Mammary epithelial cell (primary cell): Measurements from ENCODE around the gene KCNQ1.

Experiments used
- CTCF ChIP-seq, 2 donors: IDR thresholded peaks in 1 of 2; conservative IDR thresholded peaks in 1 of 2; 2 replicates each; pipeline ENCODE4 v1.5.1; 2011 to 2012; ENCODE audit warnings: inconsistent platforms in 2 of 2, low read length in 2 of 2, mild to moderate bottlenecking in 2 of 2, control low read depth in 1 of 2, low read depth in 1 of 2; ENCODE audit not compliant: insufficient read depth in 1 of 2; ENCODE audit errors: extremely low read depth in 1 of 2
- EZH2 ChIP-seq: IDR thresholded peaks from 2 replicates; pipeline ENCODE4 v1.6.1; 2012; ENCODE audit warnings: low read length, inconsistent platforms, borderline replicate concordance

DNA sequence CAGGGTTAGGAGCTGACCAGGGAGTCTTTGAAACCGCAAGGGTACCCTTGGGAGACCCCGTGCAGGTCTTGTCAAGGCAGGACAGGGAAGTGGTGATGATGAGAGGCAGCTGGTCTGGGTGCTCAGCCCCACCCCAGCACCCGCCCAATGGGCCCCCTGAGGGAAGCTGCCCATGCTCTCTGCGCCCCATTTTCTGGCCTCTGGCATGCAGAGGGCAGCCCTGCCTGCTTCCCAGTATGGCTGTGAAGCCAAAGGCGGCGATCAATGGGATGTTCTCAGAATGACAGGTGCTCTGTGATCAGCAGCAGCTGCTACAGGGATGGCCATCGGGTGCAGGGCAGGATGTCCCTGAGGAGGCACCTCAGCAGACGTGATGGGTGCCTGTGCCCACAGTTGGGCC, 386.1 kb downstream of the KCNQ1 start:
- TF ChIP-seq CTCF (conservative IDR thresholded peaks at IDR 0.05 in 1 of 2, IDR thresholded peaks at IDR 0.05 in 1 of 2; ENCODE audit: extremely low read depth in 1 of 2, insufficient read depth in 1 of 2, low read depth in 1 of 2, low read length in 2 of 2) = no peak
- TF ChIP-seq EZH2 = no peak
